Lower leg skin (tissue), 3 donors: ENCODE measurements around the gene SPATA2.

Experiments
- POLR2A ChIP-seq, 2 donors: fragments of 450-650 bp; IDR thresholded peaks; one replicate each; pipeline ENCODE4 v1.6.1; 2016 to 2017; ENCODE audit warnings: antibody characterized with exemption in 2 of 2, mild to moderate bottlenecking in 1 of 2, moderate library complexity in 1 of 2
- TF ChIP-seq, protein P1 (sequence below), 3 donors: fragments of 450-650 bp; IDR thresholded peaks; one replicate each; pipeline ENCODE4 v1.5.1; 2016; ENCODE audit warnings: antibody characterized with exemption in 3 of 3, mild to moderate bottlenecking in 3 of 3, moderate library complexity in 2 of 3

- TF ChIP-seq, protein P1, sequence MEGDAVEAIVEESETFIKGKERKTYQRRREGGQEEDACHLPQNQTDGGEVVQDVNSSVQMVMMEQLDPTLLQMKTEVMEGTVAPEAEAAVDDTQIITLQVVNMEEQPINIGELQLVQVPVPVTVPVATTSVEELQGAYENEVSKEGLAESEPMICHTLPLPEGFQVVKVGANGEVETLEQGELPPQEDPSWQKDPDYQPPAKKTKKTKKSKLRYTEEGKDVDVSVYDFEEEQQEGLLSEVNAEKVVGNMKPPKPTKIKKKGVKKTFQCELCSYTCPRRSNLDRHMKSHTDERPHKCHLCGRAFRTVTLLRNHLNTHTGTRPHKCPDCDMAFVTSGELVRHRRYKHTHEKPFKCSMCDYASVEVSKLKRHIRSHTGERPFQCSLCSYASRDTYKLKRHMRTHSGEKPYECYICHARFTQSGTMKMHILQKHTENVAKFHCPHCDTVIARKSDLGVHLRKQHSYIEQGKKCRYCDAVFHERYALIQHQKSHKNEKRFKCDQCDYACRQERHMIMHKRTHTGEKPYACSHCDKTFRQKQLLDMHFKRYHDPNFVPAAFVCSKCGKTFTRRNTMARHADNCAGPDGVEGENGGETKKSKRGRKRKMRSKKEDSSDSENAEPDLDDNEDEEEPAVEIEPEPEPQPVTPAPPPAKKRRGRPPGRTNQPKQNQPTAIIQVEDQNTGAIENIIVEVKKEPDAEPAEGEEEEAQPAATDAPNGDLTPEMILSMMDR (IDR thresholded peaks at IDR 0.05): no peak
- TF ChIP-seq POLR2A (IDR thresholded peaks at IDR 0.05): no peak
Measured at GRCh38 chr20:49945306-49945700, 30.0 kb upstream of the SPATA2 start.
